CD14-positive monocyte (primary cell): ENCODE data around the gene TUBA4A. TPM values are rescaled to one million over a fixed set of nuclear protein-coding genes. Genes with fewer than 3 reads are reported as not detected.

Source experiments
- DNase-seq, 3 donors: peaks; one replicate each; pipeline ENCODE4 v3.0.0-alpha.2; 2011 to 2022
- H2AFZ ChIP-seq: 2 replicates; pipeline ENCODE4 v1.6.0; 2012; ENCODE audit warnings: mild to moderate bottlenecking, low read depth, low read length, inconsistent platforms; ENCODE audit not compliant: insufficient read depth, poor library complexity, severe bottlenecking
- H3K27ac ChIP-seq, 2 donors: 1 replicate in 1 of 2; 2 replicates in 1 of 2; pipeline ENCODE4 v1.5.1; 2012 to 2013; ENCODE audit warnings: low read length in 2 of 2, control low read depth in 1 of 2, inconsistent platforms in 1 of 2, low read depth in 1 of 2, mild to moderate bottlenecking in 1 of 2
- H3K27me3 ChIP-seq, 2 donors: one replicate each; pipeline versions ENCODE4 v1.6.0 to v1.6.1; 2011 to 2013; ENCODE audit warnings: low read length in 2 of 2; ENCODE audit not compliant: control insufficient read depth in 2 of 2, insufficient read depth in 2 of 2
- H3K36me3 ChIP-seq, 2 donors: replicated peaks in 1 of 2; 1 replicate in 1 of 2; 2 replicates in 1 of 2; pipeline versions ENCODE4 v1.5.1 to v1.6.1; 2012 to 2013; ENCODE audit warnings: low read length in 2 of 2, control low read depth in 1 of 2, inconsistent platforms in 1 of 2, mild to moderate bottlenecking in 1 of 2; ENCODE audit not compliant: insufficient read depth in 2 of 2, control insufficient read depth in 1 of 2
- H3K4me1 ChIP-seq, 2 donors: 1 replicate in 1 of 2; 2 replicates in 1 of 2; pipeline versions ENCODE4 v1.5.1 to v1.6.1; 2012 to 2013; ENCODE audit warnings: low read length in 2 of 2, control low read depth in 1 of 2, inconsistent platforms in 1 of 2, mild to moderate bottlenecking in 1 of 2, moderate library complexity in 1 of 2; ENCODE audit not compliant: insufficient read depth in 2 of 2, control insufficient read depth in 1 of 2
- H3K4me2 ChIP-seq: replicated peaks from 2 replicates; pipeline ENCODE3; 2012; ENCODE audit warnings: low read length, moderate library complexity, mild to moderate bottlenecking; ENCODE audit not compliant: poor library complexity, severe bottlenecking; ENCODE audit errors: extremely low read depth
- H3K4me3 ChIP-seq, 3 experiments: fragments of 200-600 bp in 1 of 3; sonication (generic) in 1 of 3; replicated peaks in 1 of 3; 1 replicate in 2 of 3; 2 replicates in 1 of 3; pipeline ENCODE4 v1.5.1; 2011 to 2013; ENCODE audit warnings: low read length in 3 of 3, mild to moderate bottlenecking in 3 of 3, control low read depth in 2 of 3, low read depth in 2 of 3, inconsistent platforms in 1 of 3, moderate library complexity in 1 of 3
- H3K79me2 ChIP-seq: 2 replicates; pipeline ENCODE4 v1.6.0; 2012; ENCODE audit warnings: mild to moderate bottlenecking, control low read depth, inconsistent platforms, low read length, moderate library complexity; ENCODE audit not compliant: insufficient read depth
- H3K9ac ChIP-seq: 2 replicates; pipeline ENCODE4 v1.6.0; 2017; ENCODE audit warnings: low read length, mild to moderate bottlenecking; ENCODE audit not compliant: insufficient read depth, poor library complexity, severe bottlenecking
- H3K9me3 ChIP-seq, 2 donors: replicated peaks in 1 of 2; 1 replicate in 1 of 2; 2 replicates in 1 of 2; pipeline versions ENCODE4 v1.5.1 to v1.6.1; 2012 to 2013; ENCODE audit warnings: low read length in 2 of 2, control low read depth in 1 of 2; ENCODE audit not compliant: control insufficient read depth in 1 of 2, insufficient read depth in 1 of 2
- H4K20me1 ChIP-seq: 2 replicates; pipeline ENCODE4 v1.6.0; 2012; ENCODE audit warnings: mild to moderate bottlenecking, low read length, control low read depth, moderate library complexity; ENCODE audit not compliant: insufficient read depth
- H3K27ac Mint-ChIP-seq, 7 donors: one replicate each; pipeline ENCODE4 v1.8.0; 2020; ENCODE audit warnings: mild to moderate bottlenecking in 7 of 7, mixed read lengths in 7 of 7, moderate library complexity in 6 of 7, inconsistent platforms in 2 of 7
- H3K27me3 Mint-ChIP-seq, 3 donors: one replicate each; pipeline ENCODE4 v1.8.0; 2021 to 2022; ENCODE audit warnings: low read depth in 3 of 3, mild to moderate bottlenecking in 3 of 3, mixed read lengths in 3 of 3, moderate library complexity in 3 of 3, inconsistent platforms in 1 of 3
- H3K36me3 Mint-ChIP-seq, 2 donors: one replicate each; pipeline ENCODE4 v1.8.0; 2020; ENCODE audit warnings: mixed read lengths in 2 of 2, inconsistent platforms in 1 of 2, mild to moderate bottlenecking in 1 of 2
- H3K4me1 Mint-ChIP-seq: one replicate; pipeline ENCODE4 v1.8.0; 2020; ENCODE audit warnings: mild to moderate bottlenecking, mixed read lengths
- H3K4me3 Mint-ChIP-seq, 2 donors: one replicate each; pipeline ENCODE4 v1.8.0; 2020; ENCODE audit warnings: mild to moderate bottlenecking in 2 of 2, mixed read lengths in 2 of 2, moderate library complexity in 1 of 2
- H3K9me3 Mint-ChIP-seq, 7 donors: one replicate each; pipeline ENCODE4 v1.8.0; 2020 to 2022; ENCODE audit warnings: mixed read lengths in 7 of 7, mild to moderate bottlenecking in 6 of 7, moderate library complexity in 6 of 7, inconsistent platforms in 2 of 7
- CTCF ChIP-seq: fragments of 200-600 bp; IDR thresholded peaks from one replicate; pipeline ENCODE4 v1.8.0; 2022; ENCODE audit warnings: antibody characterized with exemption, mild to moderate bottlenecking
- WGBS: methylation state at CpG from one replicate; pipeline ENCODE4 v1.1.5; 2013; ENCODE audit warnings: missing lambda C conversion rate; ENCODE audit not compliant: insufficient coverage; 5-methylcytosine and 5-hydroxymethylcytosine counted together
- intact Hi-C, 2 donors: fragments of 100-400 bp; cut with micrococcal nuclease; formaldehyde crosslinking; loops; one replicate each; pipeline versions ENCODE4 v1.15.0 to v1.15.1; 2023
- polyA plus RNA-seq, 3 donors: library from polyadenylated mRNA; depleted of rRNA in 1 of 3; unstranded in 2 of 3; stranded (reverse) in 1 of 3; fragments of 300-500 nt in 2 of 3; fragments of >200 nt in 1 of 3; fragmentation: Illumina TruSeq in 2 of 3; gene quantifications; 1 replicate in 2 of 3; 2 replicates in 1 of 3; pipeline ENCODE4 v1.2.3, GENCODE V29; 2012 to 2021

TUBA4A gene
- polyA plus RNA-seq, 3 donors: 72.7 to 452 (median 81.9) TPM

GRCh38 chr2:219293736-219294231 is 40.1 kb upstream of the TUBA4A start:
- Mint-ChIP-seq H3K4me1 (peaks cover 11% of the 10 kb centered on the region), H3K4me3 (peak overlapping the region; percentile 79 to 95), H3K36me3 (no peaks in the 10 kb centered on the region), H3K27ac (peak overlapping the region in 4 of 7 donors; percentile 56 to 80 (median 72)), H3K27me3 (peaks cover 29 to 54% (median 30%) of the 10 kb centered on the region in 3 donors), H3K9me3 (peaks cover 0 to 7% (median 1%) of the 10 kb centered on the region in 7 donors)
- Histone ChIP-seq H2AFZ (peak overlapping the region; percentile 98), H3K27ac (no peak overlapping the region), H4K20me1 (no peaks in the 10 kb centered on the region), H3K4me3 (peak overlapping the region in 1 of 3 experiments; percentile 76), H3K79me2 (no peaks in the 10 kb centered on the region), H3K4me2 (peak overlapping the region; percentile 88), H3K9me3 (no peaks in the 10 kb centered on the region), H3K36me3 (no peaks in the 10 kb centered on the region), H3K27me3 (peaks cover 0 to 19% of the 10 kb centered on the region in 2 donors), H3K9ac (peak overlapping the region; percentile 70), H3K4me1 (peaks cover 10 to 15% of the 10 kb centered on the region in 2 donors)
- DNase-seq: no peak
- WGBS: 78% methylated on average over 1 of the region's 5 CpGs
- intact Hi-C loops: loop anchor here (2.0 kb wide), 1 partner anchor 15 kb away; the partner anchor contains the start of gene DNAJB2 (in 2 of the 2)
- no peak for TF ChIP-seq CTCF

- no peak for TF ChIP-seq CTCF
- no peak overlapping the region for H3K27ac Mint-ChIP-seq
- H3K9me3 Mint-ChIP-seq: peaks cover 0 to 7% (median 1%) of the 10 kb centered on the region in 7 donors
- no peaks in the 10 kb centered on the region for H3K79me2 ChIP-seq
- no peak overlapping the region for H3K27ac ChIP-seq
- no peaks in the 10 kb centered on the region for H4K20me1 ChIP-seq
- H3K36me3 ChIP-seq: no peaks in the 10 kb centered on the region
- no peaks in the 10 kb centered on the region for H3K36me3 Mint-ChIP-seq
- H3K27me3 ChIP-seq: peaks cover 0 to 17% of the 10 kb centered on the region in 2 donors
- H3K27me3 Mint-ChIP-seq: peaks cover 28 to 49% (median 29%) of the 10 kb centered on the region in 3 donors
- H3K4me2 ChIP-seq: no peak overlapping the region
- no CpG with 5 or more reads among the region's 9 CpGs for WGBS
- H3K9ac ChIP-seq: no peak overlapping the region
- H3K4me3 ChIP-seq: no peak overlapping the region
- no peak overlapping the region for H3K4me3 Mint-ChIP-seq
- H3K4me1 ChIP-seq: peaks cover 10 to 15% of the 10 kb centered on the region in 2 donors
- no peak for DNase-seq
- H2AFZ ChIP-seq: no peak overlapping the region
- H3K4me1 Mint-ChIP-seq: peaks cover 11% of the 10 kb centered on the region
- H3K9me3 ChIP-seq: no peaks in the 10 kb centered on the region
- intact Hi-C loops: no loop called here
These were observed 38.9 kb upstream of the TUBA4A start for GRCh38 chr2:219292616-219293015.
